HCT116 (cell line): ENCODE measurements around the gene SLC22A8. TPM values are rescaled to one million over a fixed set of nuclear protein-coding genes. Genes with fewer than 3 reads are reported as not detected.

ENCODE experiments used
- ATAC-seq: fragments of 200-7000 bp; cut with Tn5 transposase; 2 replicates; pipeline ENCODE4 v1.9.1; 2020; ENCODE audit warnings: mild to moderate bottlenecking, moderate library complexity
- BruUV-seq: library from RNA; stranded (reverse); fragments of 400-500 nt; replicated peaks from 2 replicates; lab custom pipeline; 2021; lab: Mats Ljungman, UMichigan
- CTCF ChIA-PET: fragments of 300-600 bp; sonication (Branson Sonifier 250); formaldehyde crosslinking; loops from one replicate; lab custom pipeline; 2021; ENCODE audit warnings: antibody characterized with exemption; lab: Charles Lee
- POLR2A ChIA-PET: fragments of 300-600, 350-600 bp; sonication (Branson Sonifier 250); formaldehyde crosslinking; loops from one replicate; lab custom pipeline; 2021; ENCODE audit warnings: antibody characterized with exemption; lab: Charles Lee
- RAD21 ChIA-PET, 2 experiments: fragments of 300-600 bp; sonication (Branson Sonifier 250); formaldehyde crosslinking; loops; one replicate each; lab custom pipeline; 2023; ENCODE audit warnings: low total read pairs in 2 of 2; ENCODE audit not compliant: uncharacterized antibody in 2 of 2, unreplicated experiment in 2 of 2, low non-redundant PET in 1 of 2; lab: Charles Lee
- DNase-seq: peaks from one replicate; pipeline ENCODE4 v3.0.0-alpha.2; 2010; ENCODE audit warnings: low read depth, low spot score
- H2AFZ ChIP-seq: fragments of 200-600 bp; shearing (Covaris generic), sonication (generic); 2 replicates; pipeline ENCODE4 v1.6.1; 2017; ENCODE audit warnings: low read depth, mixed run types, mixed read lengths, antibody characterized with exemption, low read length; ENCODE audit not compliant: poor library complexity, severe bottlenecking
- H3K27ac ChIP-seq: 2 replicates; pipeline ENCODE4 v1.5.1; 2012; ENCODE audit warnings: low read depth, low read length
- H3K27me3 ChIP-seq: fragments of 200-600 bp; sonication (generic); 2 replicates; pipeline ENCODE4 v1.6.1; 2016; ENCODE audit warnings: mixed run types, low read length, mixed read lengths; ENCODE audit not compliant: insufficient read depth
- H3K36me3 ChIP-seq, 2 experiments: fragments of 200-500 bp in 1 of 2; fragments of 200-600 bp in 1 of 2; sonication (Bioruptor generic) in 1 of 2; sonication (generic) in 1 of 2; 2 replicates each; pipeline versions ENCODE4 v1.5.1 to v1.6.1; 2014 to 2016; ENCODE audit warnings: low read length in 2 of 2, inconsistent platforms in 1 of 2, mixed read lengths in 1 of 2, mixed run types in 1 of 2; ENCODE audit not compliant: insufficient read depth in 2 of 2, control insufficient read depth in 1 of 2
- H3K4me1 ChIP-seq, 2 experiments: fragments of 200-600 bp in 1 of 2; sonication (generic) in 1 of 2; 2 replicates each; pipeline versions ENCODE4 v1.5.1 to v1.6.1; 2012 to 2017; ENCODE audit warnings: low read length in 2 of 2, inconsistent platforms in 1 of 2, mild to moderate bottlenecking in 1 of 2, mixed read lengths in 1 of 2, mixed run types in 1 of 2, moderate library complexity in 1 of 2; ENCODE audit not compliant: insufficient read depth in 2 of 2, control insufficient read depth in 1 of 2
- H3K4me2 ChIP-seq: fragments of 200-600 bp; sonication (generic); 2 replicates; pipeline ENCODE4 v1.6.1; 2017; ENCODE audit warnings: mixed run types, low read length, mixed read lengths
- H3K4me3 ChIP-seq, 2 experiments: fragments of 200-600 bp in 1 of 2; sonication (generic) in 1 of 2; replicated peaks in 1 of 2; 2 replicates each; pipeline ENCODE4 v1.5.1; 2011 to 2016; ENCODE audit warnings: low read length in 2 of 2, control low read depth in 1 of 2, low read depth in 1 of 2, mild to moderate bottlenecking in 1 of 2, mixed read lengths in 1 of 2, mixed run types in 1 of 2
- H3K79me2 ChIP-seq: fragments of 200-600 bp; sonication (generic); 2 replicates; pipeline ENCODE4 v1.6.1; 2017; ENCODE audit warnings: mild to moderate bottlenecking, mixed run types, low read length, moderate library complexity, mixed read lengths; ENCODE audit not compliant: insufficient read depth
- H3K9ac ChIP-seq: fragments of 200-600 bp; sonication (generic); 2 replicates; pipeline ENCODE4 v1.6.1; 2016; ENCODE audit warnings: low read length, mixed read lengths
- H3K9me2 ChIP-seq: fragments of 200-600 bp; sonication (generic), shearing (Covaris generic); 2 replicates; pipeline ENCODE4 v1.6.1; 2017; ENCODE audit warnings: mixed run types, mild to moderate bottlenecking, moderate library complexity; ENCODE audit not compliant: insufficient read depth
- H3K9me3 ChIP-seq, 2 experiments: fragments of 200-500 bp in 1 of 2; fragments of 200-600 bp in 1 of 2; sonication (Bioruptor generic) in 1 of 2; sonication (generic) in 1 of 2; 2 replicates each; pipeline ENCODE4 v1.6.1; 2014 to 2017; ENCODE audit warnings: low read length in 2 of 2, mixed read lengths in 2 of 2, inconsistent platforms in 1 of 2, low read depth in 1 of 2, mild to moderate bottlenecking in 1 of 2, mixed run types in 1 of 2, moderate library complexity in 1 of 2; ENCODE audit not compliant: control insufficient read depth in 1 of 2, insufficient read depth in 1 of 2
- H4K20me1 ChIP-seq: fragments of 200-600 bp; sonication (generic), shearing (Covaris generic); 2 replicates; pipeline ENCODE4 v1.6.1; 2017; ENCODE audit warnings: mixed run types, mild to moderate bottlenecking, moderate library complexity; ENCODE audit not compliant: insufficient read depth
- ATF3 ChIP-seq: IDR thresholded peaks from 2 replicates; pipeline ENCODE4 v1.6.1; 2012
- CEBPB ChIP-seq: IDR thresholded peaks from 2 replicates; pipeline ENCODE4 v1.6.1; 2012; ENCODE audit warnings: low read depth
- JUND ChIP-seq: IDR thresholded peaks from 2 replicates; pipeline ENCODE4 v1.6.1; 2012
- POLR2A ChIP-seq: IDR thresholded peaks from 2 replicates; pipeline ENCODE4 v1.7.0; 2011; ENCODE audit warnings: borderline replicate concordance; ENCODE audit not compliant: insufficient read depth, insufficient read length; ENCODE audit errors: extremely low read depth
- POLR2AphosphoS5 ChIP-seq: IDR thresholded peaks from 2 replicates; pipeline ENCODE4 v1.6.1; 2011; ENCODE audit warnings: mild to moderate bottlenecking, low read depth, low read length, moderate library complexity
- SP1 ChIP-seq: IDR thresholded peaks from 2 replicates; pipeline ENCODE4 v1.6.1; 2012; ENCODE audit warnings: low read depth
- SRF ChIP-seq: IDR thresholded peaks from 2 replicates; pipeline ENCODE4 v1.6.1; 2012; ENCODE audit warnings: low read depth
- TCF7L2 ChIP-seq: IDR thresholded peaks from 2 replicates; pipeline ENCODE4 v1.7.0; 2011; ENCODE audit warnings: borderline replicate concordance, inconsistent platforms; ENCODE audit not compliant: insufficient read depth, insufficient read length; ENCODE audit errors: extremely low read depth
- YY1 ChIP-seq: IDR thresholded peaks from 2 replicates; pipeline ENCODE4 v1.6.1; 2011; ENCODE audit warnings: low read length, low read depth, moderate library complexity, mild to moderate bottlenecking; ENCODE audit not compliant: insufficient replicate concordance; ENCODE audit errors: extremely low read depth
- ZBTB33 ChIP-seq: IDR thresholded peaks from 2 replicates; pipeline ENCODE4 v1.6.1; 2011; ENCODE audit warnings: mild to moderate bottlenecking, low read length, moderate library complexity; ENCODE audit not compliant: insufficient replicate concordance; ENCODE audit errors: extremely low read depth
- ZFX ChIP-seq: fragments of 450-650 bp; IDR thresholded peaks from 2 replicates; pipeline ENCODE4 v1.6.1; 2017
- ZNF274 ChIP-seq: fragments of 200-500 bp; sonication (Bioruptor generic); IDR thresholded peaks from 2 replicates; pipeline ENCODE4 v1.6.1; 2014; ENCODE audit warnings: mild to moderate bottlenecking, low read depth, low read length, inconsistent platforms
- intact Hi-C: fragments of 100-400 bp; cut with micrococcal nuclease; formaldehyde crosslinking; loops from 2 replicates; pipeline ENCODE4 v1.10.0; 2022
- total RNA-seq: library from RNA; stranded (reverse); gene quantifications from one replicate; pipeline ENCODE4 v1.2.1, GENCODE V29; 2021; ENCODE audit not compliant: unreplicated experiment

SLC22A8 gene
- total RNA-seq, 1 experiment from 2014 or later = not detected

GRCh38 chr11:63023222-63023814 lies 7.7 kb upstream of the SLC22A8 start:
- ChIA-PET POLR2A (interaction anchor here (0.7 to 4.9 kb wide), 3 partner anchors 10 to 125 kb away, joined by 3 to 25 read pairs (median 3); no protein-coding TSS in a partner anchor), RAD21 (interaction anchor here (0.6 to 1.3 kb wide), 4 partner anchors 102 to 117 kb away, joined by 3 to 10 read pairs (median 4); partner anchors contain the start of gene CHRM1 (in 1 of the 2)), CTCF (interaction anchor here (0.9 to 7.0 kb wide), 6 partner anchors 10 to 117 kb away, joined by 3 to 285 read pairs (median 4); no protein-coding TSS in a partner anchor)
- no peak overlapping the region for H3K4me2 ChIP-seq
- H3K9me3 ChIP-seq = no peaks in the 10 kb centered on the region
- H3K4me1 ChIP-seq = peaks cover 4 to 13% of the 10 kb centered on the region in 2 experiments; a peak in 3 of 4 replicates
- no peak for DNase-seq
- H3K79me2 ChIP-seq = no peaks in the 10 kb centered on the region
- H3K27ac ChIP-seq = no peak overlapping the region
- H3K27me3 ChIP-seq = no peaks in the 10 kb centered on the region
- no peaks in the 10 kb centered on the region for H3K36me3 ChIP-seq
- TF ChIP-seq SRF (no peak), JUND (no peak), CEBPB (no peak), ZNF274 (no peak), ATF3 (no peak), YY1 (no peak), TCF7L2 (no peak), POLR2AphosphoS5 (no peak), POLR2A (no peak), ZBTB33 (no peak), ZFX (no peak), SP1 (no peak)
- H3K9ac ChIP-seq = no peak overlapping the region
- no peak for ATAC-seq
- intact Hi-C loops = loop anchor here (5.0 kb wide), 1 partner anchor 46 kb away; no protein-coding TSS in a partner anchor
- no peaks in the 10 kb centered on the region for H3K9me2 ChIP-seq
- no TSS peak for BruUV-seq
- no peak overlapping the region for H3K4me3 ChIP-seq
- H4K20me1 ChIP-seq = no peaks in the 10 kb centered on the region
- no peak overlapping the region for H2AFZ ChIP-seq
